HG03060 (cell line): ENCODE measurements around the gene PGAP6.
"Not testable (repeated sequence)": the region's sequence is repeated elsewhere in the genome, so short reads cannot be mapped to it uniquely, and the experiment has no call there.

Experiments
- ATAC-seq: cut with Tn5 transposase; IDR thresholded peaks from one replicate; pipeline ENCODE4 v1.9.1; 2021; ENCODE audit warnings: low read depth, moderate number of reproducible peaks; ENCODE audit not compliant: unreplicated experiment

Gene PGAP6

DNA sequence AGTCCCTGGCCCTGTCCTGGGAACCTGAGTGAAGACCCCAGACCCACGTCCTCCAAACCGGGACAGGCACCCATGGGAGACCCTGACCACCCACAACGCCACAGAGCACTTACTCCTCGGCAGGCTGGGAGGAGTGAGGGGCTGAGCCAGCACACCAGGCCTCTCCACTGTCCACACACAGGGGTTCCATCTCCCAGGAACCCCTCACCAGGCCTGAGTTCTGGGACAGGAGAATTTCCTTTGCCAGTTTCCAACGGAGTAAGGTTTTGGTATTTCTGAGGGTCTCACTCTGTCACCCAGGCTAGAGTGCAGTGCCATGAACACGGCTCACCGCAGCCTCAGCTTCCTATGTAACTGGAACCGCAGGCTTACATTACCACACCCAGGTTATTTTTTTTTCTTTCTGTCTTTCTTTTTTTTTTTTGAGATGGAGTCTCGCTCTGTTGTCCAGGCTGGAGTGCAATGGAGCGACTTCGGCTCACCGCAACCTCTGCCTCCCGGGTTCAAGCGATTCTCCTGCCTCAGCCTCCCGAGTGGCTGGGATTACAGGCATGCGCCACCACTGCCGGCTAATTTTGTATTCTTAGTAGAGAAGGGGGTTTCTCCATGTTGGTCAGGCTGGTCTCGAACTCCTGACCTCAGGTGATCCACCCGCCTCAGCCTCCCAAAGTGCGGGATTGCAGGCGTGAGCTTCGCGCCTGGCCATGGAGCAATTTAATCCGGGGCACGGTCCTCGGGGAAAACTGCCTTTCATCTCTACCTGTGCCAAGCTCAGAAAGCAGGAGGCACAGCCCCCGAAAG lies 1.6 kb downstream of the PGAP6 start:
- no peak for ATAC-seq

DNA sequence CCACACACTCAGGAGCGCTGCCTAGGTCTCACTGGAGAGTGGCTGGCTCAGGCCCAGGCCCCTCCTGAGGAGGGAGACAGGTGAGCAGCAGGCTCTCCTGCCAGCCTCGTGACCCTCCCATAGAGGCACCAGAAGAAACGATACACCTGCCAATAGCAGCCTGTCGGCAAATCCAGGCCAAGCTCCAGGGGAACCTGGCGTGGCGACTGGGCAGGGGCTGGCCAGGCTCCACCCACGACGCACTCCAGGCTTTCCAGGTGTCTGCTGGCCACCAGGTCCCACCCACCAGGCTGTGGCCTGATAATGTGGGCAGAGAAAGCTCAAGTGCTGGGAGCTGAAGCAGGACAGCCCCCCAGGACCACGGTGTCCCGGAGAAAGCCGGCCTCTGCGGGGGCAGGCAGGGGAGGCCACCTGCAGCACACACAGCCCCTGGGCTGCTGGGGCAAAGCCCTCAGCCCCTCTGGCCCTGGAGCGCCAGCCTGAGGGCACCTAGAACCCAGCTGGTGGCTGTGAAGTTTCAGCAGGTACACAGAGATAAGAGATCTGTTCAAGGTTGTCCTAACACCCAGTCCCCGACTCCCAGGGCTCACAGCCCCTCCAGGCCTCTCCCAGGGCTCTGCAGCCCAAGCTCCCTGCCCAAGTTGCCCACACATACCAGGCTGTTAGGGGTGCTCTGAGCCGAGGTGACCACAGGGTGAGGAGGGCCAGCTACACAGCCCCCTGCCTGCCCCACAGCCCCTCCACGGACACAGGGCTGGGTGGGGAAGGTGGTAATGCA lies 2.4 kb downstream of the PGAP6 start:
- no peak for ATAC-seq

DNA sequence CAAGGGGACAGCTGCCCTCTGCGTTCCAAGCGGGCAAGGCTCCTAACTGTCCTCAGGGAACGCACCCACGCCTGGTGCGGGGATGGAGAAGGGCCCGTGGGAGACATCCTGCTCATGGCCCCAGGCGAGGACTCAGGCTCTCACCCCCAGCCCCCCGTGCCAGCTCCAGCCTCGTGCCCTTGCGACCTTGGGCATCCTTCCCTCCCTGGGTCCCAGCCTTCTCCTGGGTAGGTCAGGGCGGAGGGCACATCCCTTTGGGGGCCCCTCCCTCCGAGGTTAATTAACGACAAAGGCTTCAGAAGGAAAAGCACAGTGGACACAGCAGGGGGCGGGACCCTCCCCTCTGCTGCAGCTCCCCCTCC lies 3.0 kb downstream of the PGAP6 start:
- ATAC-seq, result no peak

- not testable (repeated sequence) for ATAC-seq
These were observed 3.5 kb downstream of the PGAP6 start for GRCh38 chr16:378113-378820.

DNA sequence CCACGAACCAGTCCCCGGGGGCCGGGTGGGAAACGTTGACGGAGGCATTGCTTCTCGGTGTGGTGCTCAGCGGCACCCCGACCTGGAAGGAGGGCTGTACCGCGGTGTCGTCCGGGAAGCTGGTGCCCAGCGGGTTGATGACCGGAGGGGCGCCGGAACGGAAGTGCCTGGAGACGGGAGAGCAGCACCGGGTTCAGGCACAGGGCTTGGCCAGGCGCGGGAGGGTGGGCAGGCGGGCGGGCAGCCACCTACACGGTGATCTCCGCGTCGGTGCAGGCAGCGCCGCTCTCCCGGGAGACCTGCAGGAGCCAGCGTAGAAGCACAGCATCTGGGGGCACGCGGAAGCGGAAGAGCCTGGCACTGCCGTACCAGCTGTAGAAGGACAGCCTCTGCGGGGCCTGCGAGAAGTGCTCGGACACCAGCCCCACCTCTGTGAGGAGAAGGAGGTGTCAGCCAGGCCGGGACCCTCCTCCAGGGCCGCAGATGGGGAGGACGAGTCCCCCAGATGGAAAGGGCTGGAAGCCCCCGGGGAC lies 4.3 kb downstream of the PGAP6 start:
- ATAC-seq, result no peak

- ATAC-seq, result no peak
These were observed 4.9 kb downstream of the PGAP6 start for GRCh38 chr16:376817-377418.

DNA sequence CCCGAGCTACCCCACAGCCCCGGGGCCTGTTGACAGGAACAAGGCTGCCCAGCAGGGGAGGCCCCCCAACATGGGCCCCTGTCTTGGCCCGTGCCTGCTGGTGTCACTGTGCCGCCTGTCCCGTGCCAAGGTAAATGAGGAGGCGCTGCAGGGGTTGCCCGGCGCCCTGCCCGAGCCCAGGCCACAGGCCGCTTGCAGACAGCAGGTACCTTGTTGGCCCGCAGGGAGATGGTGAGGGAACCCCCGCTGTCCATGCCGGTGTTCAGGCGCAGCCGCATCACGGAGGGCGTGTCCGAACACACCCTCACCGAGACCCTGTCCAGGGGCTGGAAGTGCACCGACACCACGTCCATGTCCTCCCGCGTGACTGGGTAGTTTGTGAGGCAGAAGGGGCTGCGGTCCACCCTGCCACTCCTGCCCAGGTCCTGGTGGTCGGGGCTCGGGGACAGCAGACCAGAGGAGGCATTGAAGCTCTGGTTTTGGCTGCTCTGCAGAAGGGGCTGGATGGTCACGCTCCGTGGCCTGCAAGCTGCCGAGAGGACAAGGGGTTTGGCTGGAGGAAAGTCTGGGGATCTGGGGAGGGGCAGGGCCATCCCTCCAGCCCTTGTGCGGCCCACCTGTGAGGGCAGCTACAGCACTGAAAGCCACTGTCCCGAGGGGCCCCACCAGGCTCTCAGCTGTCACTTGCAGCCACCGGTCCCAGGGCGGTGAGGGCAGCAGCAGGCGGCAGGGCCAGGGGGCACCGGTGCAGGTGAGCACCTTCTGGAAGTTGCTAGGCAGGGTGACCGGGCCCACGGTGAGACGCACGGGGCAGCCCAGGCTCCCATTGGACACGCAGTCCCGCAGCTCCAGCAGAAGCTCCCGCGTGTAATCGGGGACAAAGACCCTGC lies 5.6 kb downstream of the PGAP6 start:
- no peak for ATAC-seq

DNA sequence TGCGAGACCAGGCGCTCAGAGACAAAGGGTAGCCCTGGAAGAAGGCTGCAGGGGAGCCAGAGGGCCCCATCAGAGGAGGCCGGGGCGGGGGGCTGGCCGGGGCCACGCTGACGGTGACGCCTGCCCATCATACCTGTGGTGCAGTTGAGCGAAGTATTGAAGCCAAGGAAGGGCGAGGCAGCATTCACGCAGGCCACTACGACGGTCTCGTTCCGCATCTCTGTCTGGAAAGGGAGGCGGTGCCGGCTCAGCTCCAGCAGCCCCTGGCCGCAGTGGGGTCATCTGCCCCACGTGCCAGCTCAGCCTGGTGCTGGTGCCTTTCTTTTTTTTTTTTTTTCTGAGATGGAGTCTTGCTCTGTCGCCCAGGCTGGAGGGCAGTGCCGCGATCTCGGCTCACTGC lies 6.6 kb downstream of the PGAP6 start:
- ATAC-seq, result no peak

DNA sequence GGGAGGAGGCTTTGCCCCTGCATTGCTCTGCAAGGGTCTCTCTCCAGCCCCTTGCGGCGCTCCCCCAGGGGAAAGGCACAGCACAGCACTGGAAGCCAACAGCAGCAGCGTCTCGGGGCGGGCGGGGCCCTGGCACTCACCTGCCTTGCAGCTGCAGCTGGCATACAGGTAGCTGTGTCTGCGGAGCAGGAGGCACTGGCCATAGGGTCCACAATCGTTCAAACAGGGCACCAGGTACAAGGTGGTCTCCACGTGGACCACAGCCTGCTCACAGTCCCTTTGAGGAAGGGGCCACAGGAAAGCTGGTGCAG lies 7.2 kb downstream of the PGAP6 start:
- no peak for ATAC-seq

DNA sequence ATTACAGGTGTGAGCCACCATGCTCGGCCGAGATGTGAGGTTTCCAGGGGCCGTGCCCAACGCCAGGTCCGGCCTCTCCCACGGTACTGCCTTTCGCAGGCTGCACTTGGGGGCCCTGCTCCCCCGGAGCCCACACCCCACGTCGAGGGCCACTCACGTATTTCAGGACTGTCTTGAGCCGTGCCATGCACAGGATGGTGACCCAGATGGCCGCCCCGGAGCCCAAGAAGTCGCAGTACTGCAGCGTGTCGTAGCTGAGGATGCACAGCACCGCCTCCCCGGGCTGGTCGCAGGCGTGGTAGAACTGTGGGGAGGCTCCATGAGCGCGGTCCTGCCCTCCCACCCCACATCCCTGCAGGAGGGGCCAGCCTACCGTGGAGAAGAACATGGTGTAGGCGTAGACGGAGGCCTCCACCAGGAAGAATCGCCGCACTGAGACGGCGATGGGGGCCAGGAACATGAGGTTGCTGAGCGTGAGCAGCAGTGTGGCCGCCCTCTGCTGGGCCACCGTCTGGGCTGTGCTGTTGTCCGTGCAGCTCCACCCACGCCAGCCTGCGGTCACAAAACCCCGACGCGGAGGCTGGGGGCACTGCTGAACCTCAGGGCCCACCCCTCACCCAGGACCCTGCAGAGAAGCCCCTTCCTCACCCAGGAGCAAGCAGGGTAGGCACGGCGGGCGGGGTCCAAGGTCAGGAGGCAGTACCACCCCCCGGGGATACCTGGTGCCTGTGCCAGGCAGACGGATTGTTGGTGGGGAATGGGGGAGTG lies 7.7 kb downstream of the PGAP6 start:
- no peak for ATAC-seq

- no peak for ATAC-seq
These were observed 8.7 kb downstream of the PGAP6 start for GRCh38 chr16:373020-373598.

GRCh38 chr16:372302-372983 lies 9.3 kb downstream of the PGAP6 start:
- no peak for ATAC-seq

DNA sequence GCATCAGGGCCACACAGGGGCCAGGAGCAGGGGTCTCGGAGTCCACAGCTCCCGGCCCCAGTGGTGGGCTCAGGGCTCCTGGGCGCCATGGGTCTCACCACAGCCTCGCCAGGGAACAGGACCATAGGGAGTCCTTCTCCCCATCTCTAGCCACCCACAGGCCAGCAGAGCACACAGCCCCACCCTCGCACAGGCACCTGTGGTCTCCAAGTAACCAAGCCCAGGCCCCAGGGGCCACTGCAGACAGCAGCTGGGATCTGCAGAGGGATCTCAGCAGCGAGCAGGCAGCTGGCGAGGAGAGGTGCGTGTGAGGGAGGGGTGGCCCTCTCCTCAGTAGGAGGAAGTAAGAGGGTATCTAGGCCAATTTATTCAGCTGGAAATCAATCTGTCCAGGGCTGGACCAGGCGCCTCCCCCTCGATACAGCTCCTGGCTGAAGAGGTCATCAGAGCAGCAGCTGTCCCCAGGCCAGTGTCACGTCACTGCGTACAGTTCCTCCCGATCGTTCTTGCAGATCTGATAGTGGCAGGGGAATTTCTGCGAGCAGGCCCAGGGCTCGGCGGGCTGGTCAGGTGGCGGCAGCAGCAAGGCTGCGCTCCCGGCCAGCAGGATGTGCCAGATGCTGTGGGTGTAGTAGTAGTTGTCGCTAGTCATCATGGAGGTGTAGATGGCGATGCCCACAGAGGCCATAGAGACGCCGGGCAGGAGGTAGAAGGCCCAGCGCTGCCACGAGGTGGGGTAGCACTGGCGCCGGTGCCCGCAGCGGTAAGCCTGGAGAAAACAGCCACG lies 10.1 kb downstream of the PGAP6 start:
- ATAC-seq, result no peak

DNA sequence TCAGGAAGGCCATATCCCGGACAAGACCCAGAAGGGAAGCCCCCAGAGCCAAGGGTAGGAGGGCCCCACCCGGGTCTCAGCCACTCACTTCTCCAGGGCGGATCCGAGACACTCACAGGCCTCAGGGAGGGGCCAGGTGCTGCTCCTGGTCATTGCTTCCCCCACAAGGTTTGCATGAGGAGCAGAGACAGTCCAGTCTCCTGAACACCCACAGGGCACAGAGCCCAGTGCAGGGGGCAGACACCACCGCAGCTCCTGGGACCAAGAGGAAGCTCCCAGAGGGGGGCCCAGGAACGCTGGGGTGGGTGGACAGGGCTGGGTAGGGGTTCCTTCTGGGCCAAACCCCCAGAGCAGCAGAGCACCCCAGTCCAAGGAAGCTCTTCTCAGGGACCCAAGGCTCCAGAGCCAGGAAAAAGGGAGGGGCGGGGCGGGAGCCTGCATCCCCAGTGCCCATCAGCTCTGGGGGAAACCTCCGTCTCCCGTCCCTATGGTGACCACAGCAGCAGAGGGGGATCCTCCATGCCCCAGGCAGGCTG lies 10.7 kb downstream of the PGAP6 start:
- ATAC-seq, result no peak

GRCh38 chr16:370443-370842 lies 11.3 kb downstream of the PGAP6 start, which contains the start of gene MRPL28:
MRPL28 (minus strand) TSS chr16:370538; CDS start chr16:370218, 320 bp downstream.
- peak; percentile 74 for ATAC-seq

- ATAC-seq, result no peak
These were observed 11.8 kb downstream of the PGAP6 start for GRCh38 chr16:369866-370436.
